Measurements from ENCODE around the gene MACROD2. TPM values are rescaled to one million over a fixed set of nuclear protein-coding genes. Genes with fewer than 3 reads are reported as not detected.

Gene MACROD2
- total RNA-seq, 1 donor from 2014 or later = not detected

DNA sequence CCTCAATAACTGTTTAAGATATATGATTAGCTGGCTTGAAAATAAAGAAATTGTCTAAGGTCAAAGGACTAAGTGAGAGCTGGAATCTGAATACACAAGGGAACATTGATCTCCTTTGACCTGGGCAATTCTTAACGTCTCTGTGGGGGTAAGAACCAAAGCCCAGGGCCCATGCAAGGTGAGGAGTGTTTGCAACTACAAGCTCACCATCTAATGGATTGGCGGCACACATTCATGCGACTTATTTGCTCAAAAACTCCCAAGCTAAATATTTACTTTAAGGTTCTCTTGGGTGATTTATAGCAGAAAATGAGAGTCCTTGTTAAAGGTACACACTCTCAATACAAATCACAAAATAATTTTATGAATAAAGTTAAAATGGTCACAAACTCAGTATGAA lies 734.1 kb downstream of the MACROD2 start:
- intact Hi-C loops (cut with micrococcal nuclease) = no loop called here

DNA sequence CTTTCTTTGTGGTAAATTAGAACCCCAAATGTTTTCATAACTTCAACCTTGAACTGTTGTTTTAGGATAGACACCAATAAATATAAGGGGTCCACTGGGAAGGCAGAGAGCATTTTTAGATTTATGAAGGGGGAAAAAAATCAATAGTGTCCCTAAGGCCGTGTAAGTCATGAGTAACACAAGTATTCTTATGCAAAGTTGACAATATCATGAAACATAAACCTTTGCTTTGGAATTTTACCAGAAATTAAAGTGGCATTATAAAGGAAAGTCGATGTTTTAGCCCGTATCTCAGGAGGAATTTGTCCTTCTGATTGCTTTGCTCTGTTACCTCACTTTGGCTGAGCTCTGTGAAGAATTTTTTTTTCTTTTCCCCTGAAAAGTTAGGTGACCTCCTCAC lies 737.0 kb downstream of the MACROD2 start:
- intact Hi-C loops (cut with micrococcal nuclease) = no loop called here

DNA sequence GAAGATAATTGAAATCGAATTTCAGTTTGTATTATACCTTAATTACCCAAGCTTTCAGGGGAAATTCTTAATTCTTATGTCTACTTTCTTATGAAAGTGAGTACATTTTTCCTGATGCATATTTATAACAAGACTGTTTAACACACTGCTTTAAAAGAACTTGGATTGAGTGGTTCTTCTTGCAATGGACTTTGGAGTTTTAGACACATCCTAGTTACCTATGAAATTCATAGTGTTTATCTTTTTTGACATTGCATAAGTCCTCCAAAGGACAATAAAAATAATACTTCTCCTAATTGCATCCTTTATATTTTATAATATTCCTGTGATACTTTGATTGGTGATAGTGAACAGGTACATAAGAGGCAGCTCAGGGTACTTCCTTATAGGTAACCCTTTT lies 737.7 kb downstream of the MACROD2 start:
- intact Hi-C loops (cut with micrococcal nuclease) = no loop called here

DNA sequence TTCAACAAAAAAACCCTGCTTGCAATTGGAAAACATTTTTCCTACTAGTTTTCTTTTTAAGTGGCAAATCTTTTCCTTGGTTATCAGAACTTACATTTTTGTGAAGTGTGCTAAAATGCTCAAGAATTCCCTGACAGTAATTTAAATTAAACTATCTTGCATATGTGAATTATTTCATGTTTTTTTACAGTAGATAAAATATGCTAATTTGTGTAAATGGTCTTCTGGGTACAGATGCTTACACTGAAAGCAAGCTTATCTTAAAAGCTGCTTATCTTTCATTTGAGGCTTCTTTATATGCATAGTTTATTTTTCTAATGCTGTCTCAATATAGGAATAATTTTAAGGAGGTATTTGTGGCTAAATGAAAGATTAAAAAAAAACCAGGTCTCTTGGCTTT lies 745.1 kb downstream of the MACROD2 start:
- intact Hi-C loops (cut with micrococcal nuclease) = no loop called here

DNA sequence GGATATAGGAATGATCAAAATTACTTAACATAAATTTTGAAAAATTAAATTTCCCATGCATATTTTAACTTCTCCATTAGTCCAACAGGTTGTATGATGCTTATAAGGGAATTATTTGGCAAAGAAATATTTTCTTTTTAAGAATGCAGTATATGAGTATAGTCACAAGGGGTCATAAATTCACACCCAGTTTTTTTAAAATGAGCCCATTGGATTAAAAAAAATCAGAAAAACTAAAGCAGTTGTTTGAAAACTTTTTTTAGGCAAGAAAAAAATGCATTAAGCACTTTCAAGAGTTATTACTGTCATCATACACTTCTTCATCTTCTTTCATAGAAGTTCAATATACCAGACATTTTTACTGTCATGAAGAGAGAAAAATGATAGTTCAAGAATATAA lies 746.3 kb downstream of the MACROD2 start:
- intact Hi-C loops (cut with micrococcal nuclease) = no loop called here

DNA sequence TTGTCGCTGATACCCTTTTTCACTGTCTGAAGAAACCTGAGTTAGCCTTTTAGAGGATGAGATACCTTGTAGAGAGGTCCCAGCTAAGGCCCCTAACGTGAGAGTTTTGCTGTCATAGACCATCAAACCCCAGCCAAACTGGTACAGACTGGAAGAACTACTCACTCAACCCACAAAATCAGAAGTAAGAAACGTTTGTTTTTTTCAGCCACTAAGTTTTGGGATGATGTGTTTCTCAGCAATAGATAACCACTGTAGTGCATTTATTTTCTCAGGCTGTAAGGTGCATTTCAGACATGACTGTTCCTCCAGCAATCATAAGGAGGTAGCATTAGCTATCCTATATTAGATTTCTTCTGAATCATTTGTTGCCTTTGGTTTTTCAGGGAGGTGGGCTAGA lies 749.4 kb downstream of the MACROD2 start:
- intact Hi-C loops (cut with micrococcal nuclease) = no loop called here

DNA sequence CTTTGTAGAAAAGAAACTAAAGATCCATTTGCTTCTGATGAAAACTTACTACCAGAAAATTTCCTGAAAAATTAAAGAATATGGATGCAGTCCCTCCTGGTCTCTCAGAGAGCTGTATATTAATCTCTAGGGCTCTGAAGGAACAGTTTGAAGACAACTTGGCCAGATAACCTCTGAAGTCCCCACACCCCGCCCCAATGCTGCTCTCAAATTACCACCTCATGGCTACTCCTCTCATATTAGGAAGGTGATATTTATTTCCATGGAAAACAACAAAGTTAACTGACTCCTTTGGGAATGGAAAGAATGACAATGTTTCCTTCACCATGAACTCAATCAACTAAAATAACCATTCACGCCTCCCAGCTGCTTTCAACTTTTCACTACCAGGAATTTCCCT lies 750.5 kb downstream of the MACROD2 start:
- intact Hi-C loops (cut with micrococcal nuclease) = no loop called here

DNA sequence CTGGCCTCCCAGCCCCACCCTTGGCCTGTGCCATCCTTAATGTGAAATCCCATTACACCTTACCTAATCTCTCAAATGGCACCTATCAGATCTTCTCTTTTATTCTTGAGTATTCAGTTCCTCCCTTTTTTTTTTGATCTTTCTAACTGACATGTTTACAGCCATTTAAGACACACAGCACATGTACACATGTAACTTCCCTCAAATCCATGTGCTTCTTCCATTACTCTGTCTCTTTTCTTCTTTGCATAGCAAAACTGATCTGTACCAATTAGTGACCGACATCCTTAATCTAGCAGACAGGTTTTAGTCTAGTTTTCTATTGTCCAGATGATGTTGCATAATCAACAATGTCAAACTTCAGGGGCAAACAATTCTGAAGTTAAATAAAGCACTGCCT lies 755.9 kb downstream of the MACROD2 start:
- intact Hi-C loops (cut with micrococcal nuclease) = no loop called here

DNA sequence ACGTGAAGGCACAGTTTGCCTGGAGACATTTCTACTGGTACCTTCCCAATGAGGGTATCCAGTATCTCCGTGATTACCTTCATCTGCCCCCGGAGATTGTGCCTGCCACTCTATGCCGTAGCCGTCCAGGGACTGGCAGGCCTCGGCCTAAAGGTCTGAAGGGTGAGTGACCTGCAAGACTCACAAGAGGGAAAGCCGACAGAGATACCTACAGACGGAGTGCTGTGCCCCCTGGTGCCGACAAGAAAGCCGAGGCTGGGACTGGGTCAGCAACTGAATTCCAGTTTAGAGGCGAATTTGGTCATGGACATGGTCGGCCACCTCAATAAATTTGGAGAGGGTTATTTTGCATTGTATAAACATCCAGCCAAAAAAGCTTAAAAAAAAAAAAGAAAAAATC lies 762.4 kb downstream of the MACROD2 start:
- intact Hi-C loops (cut with micrococcal nuclease) = no loop called here

DNA sequence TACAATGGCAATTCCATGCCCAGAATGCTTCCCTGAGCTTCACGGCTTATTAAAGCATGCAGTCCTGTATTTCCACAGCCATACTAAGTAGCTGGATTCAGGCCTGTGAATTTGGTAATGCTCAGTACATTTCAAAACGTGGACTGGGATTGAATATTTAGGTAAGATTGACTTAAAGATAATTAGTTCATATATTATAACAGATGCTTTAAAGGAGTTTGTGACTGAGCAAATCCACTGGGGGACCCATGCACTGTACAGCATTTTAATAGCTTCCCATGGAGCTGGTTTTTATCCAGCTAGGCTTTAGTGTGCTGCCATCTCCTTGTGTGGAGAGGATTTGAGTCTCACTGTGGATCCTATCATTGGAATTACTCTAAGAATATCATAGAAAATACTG lies 763.0 kb downstream of the MACROD2 start:
- intact Hi-C loops (cut with micrococcal nuclease) = no loop called here

DNA sequence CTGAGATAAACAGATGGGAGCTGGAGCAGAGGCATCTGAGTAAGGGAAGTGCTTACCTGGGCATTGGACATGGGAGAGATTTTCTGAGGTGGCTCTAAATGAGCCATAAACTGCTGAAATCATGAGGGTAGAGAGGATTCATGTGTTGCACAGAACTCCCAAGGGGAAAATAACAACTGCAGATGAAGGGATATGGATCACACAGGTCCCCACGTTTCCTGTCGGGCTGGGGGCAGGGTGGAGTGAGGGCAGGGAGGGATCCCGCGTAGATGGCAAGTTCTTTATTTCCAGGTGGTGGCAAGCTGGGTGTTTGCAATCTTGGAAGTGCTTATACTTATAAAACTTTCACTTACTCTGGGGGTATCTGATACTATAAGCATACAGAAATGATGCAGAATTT lies 764.7 kb downstream of the MACROD2 start:
- intact Hi-C loops (cut with micrococcal nuclease) = no loop called here

DNA sequence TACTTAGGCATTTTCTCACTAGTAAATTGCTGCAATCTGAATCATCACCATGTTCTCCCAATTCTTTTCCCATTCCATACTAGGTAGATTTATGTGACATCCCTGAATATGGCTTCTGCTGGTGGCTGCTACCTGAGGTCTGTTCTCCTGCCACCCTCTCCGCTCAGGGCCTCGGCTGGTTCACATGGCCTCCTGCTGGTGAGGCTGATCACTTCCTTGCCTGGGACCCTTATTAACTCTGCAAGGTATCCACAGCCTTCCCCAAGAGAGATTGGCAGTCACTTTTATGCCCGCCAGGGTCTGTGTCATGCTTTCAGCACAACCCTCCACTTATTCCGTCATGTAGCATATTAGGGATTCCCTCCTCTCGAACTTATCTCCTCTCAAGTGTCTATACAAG lies 766.6 kb downstream of the MACROD2 start:
- intact Hi-C loops (cut with micrococcal nuclease) = no loop called here

DNA sequence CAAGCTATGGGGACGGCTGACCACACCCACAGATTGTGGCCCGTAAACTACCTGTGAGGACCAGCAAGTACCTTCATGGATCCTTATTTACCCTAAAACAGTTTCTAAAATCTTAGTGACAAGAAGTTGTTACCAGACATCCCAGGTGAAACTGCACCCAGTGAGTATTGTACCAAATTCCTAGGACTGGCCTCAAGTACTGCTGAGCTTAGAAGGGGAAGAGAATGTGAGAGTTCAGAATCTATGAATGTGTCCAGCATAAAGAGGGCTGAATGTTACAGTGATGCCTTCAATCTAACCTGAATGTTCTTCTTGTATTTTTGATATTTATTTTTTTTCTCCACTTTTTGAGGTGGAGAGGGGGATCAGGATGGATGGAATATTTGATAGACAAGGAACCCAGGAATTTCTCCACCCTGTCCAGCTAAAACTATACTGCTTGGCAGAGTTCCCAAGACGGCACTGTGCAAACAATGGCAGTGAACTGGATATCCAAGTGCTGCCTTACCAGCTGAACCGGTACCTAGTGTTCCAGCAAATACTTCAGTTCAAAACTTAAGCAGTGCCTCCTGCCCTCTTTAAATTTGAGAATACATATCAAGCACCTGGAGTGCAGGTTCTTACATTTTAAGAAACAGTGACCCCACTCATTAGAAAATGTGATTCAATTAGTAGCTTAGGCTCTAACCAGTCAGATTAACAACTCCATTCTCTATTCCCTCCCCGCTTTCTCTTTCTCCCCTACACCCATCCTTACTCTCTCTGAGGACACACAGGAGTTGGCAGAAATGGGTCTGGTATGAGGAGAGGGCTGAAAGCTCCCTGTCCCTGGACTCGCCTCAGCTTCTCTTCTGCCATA lies 769.4 kb downstream of the MACROD2 start:
- intact Hi-C loops (cut with micrococcal nuclease) = no loop called here

DNA sequence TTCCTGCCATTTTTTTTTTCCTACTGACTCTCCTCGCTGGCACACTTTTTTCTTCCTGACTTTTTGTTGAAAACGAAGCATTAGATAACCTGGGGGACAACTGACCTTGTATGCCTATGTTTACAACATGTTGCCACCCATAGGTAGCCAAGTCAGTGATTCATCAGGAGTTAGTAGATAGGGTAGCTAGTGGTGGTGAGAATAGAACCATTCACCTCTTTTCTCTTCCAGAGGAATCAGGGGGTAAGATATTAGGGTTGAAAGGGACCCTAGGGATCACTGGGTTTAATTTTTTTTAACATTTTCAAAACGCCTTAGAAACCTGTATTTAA lies 770.0 kb downstream of the MACROD2 start:
- intact Hi-C loops (cut with micrococcal nuclease) = no loop called here

DNA sequence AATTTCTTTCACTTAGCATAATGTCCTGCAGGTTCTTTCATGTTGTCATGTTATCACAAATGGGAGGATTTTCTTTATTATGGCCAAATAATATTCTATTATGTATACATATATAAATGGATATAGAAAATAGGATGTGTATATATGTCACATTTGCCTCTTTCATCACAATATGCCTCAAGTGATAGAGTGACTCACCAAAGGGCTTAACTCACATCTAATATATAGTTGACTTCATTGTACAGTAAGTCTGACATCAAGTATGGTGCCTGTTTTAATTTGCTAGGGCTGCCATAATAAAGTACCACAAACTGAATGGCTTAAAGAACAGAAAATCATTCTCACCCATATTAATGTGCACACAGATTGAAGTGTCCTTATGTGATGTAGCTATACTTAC lies 778.2 kb downstream of the MACROD2 start:
- intact Hi-C loops (cut with micrococcal nuclease) = no loop called here

DNA sequence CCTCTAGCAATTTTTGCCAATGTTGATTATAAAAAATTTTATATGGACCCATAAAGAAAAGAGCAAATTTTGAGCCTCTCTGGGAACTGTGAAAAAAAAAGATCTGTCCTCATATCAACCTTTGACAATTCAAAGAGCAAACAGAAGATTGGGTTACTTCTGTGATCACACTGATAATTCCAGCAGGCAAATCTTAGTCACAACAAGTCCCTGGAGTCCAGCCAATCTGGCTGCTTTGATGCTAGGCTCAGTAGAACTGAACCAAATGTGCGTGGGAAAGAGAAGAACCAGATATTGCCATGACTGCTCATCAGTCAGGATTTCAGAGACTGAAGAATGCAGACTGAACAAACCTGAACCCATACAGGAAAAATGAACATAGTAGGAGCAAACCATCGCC lies 780.5 kb downstream of the MACROD2 start:
- intact Hi-C loops (cut with micrococcal nuclease) = no loop called here

DNA sequence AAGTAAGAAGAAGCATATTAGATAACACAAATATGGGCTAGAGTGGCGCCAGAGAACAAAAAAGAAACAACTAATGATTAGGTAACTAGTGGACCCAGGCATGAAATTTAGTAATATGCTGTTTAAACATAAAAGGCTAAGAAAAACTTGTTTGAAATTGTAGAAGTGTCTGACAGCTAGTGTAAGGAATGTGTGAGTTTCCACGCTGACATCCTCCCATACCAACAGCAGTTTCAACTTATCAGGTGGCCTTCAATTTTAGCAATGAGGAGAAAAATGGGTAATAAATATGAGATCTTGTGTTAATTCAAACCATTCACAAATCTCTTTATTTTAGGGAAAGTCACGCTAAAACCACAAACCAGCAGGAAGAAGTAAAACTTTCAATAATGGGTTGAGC lies 782.3 kb downstream of the MACROD2 start:
- intact Hi-C loops (cut with micrococcal nuclease) = no loop called here

DNA sequence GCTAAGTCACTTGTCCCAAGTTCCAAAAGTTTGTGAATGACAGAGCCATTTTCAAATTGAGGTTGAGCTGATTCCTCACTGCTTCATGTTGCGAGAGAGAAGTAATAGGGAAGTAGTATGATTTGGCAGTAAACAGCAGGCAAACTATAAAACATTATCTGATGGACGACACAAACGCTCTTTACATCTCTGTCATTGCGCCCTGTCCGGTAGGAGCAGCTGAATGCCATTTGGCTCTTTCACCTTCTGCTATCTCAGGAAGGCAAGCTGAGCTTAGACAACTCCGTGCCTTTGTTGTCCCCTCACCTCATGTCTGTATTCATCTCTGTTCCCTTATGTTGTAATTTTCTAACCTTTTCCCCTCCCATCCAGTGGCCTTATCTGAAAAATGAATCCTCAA lies 782.8 kb downstream of the MACROD2 start:
- intact Hi-C loops (cut with micrococcal nuclease) = no loop called here

DNA sequence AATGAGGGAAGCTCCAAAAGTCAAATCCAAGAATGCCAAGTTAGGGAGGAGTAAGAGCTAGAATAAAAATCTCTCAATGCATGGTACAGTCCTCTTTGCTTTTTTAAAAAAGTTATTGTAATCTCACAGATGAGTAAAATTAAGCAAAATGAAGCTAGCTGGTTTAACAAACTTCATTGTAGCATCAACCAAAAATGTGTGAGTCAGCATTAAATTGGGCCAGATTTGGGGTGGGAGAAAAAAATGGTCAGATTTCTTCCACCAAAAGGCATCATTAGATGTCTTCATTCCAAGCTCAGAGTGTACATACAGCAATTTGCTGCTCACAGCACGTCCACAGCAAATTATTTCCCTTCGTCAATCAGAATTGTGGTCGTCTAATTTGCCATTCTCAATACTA lies 783.6 kb downstream of the MACROD2 start:
- intact Hi-C loops (cut with micrococcal nuclease) = no loop called here

DNA sequence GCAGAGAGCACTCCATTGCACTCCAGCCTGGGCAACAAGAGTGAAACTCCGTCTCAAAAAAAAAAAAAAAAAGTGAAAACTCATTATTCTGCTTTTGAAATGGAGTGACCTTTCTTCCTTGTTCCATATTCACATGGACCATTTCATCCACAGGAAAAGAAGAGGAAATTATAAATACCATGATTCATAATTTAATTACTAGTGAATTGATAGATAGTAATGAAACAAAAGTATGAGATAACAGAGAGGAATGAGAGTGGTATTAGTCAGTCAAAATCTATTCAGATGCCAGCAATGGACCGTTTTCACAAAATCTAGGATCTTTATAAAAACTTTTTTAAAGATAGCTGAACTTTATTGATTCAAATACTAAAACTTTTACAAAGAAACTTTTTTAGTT lies 785.2 kb downstream of the MACROD2 start:
- intact Hi-C loops (cut with micrococcal nuclease) = no loop called here

DNA sequence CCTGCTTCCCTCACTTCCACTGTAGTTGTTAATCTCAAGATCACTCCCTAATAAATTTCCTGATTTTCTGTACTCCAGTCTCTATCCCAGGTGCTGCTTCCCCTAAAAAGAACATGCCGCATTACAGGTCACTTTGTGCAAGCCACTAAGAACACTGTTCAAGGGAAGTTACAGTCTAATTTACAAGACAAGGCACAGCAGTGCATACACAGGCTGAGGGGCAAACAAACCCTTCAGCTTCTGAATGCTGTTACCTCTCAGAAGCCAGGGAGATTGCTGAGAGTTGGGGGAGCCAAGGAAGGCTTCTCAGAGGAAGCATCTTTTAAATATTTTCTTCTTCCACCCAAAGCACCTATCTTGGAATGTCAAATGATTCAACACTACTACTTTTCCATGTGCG lies 787.4 kb downstream of the MACROD2 start:
- intact Hi-C loops (cut with micrococcal nuclease) = no loop called here

DNA sequence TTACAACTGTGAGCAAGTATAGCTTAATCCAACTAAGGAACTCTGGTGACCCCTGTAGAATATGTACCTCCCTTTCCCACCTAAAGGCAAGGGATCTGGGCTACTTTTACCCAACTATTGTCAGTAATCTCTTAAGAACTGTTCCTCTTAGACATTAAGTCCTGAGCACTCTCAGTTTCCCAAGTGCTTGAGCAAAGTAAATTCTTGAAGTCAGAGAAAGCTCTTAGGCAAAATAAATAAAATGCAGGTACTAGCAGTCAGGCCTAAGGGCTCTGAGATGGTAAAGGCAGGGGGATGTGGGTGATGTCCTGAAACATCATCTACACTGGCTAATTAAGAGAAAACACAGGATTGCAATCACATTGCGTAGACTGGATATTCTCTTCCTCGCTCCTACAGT lies 788.5 kb downstream of the MACROD2 start:
- intact Hi-C loops (cut with micrococcal nuclease) = no loop called here

DNA sequence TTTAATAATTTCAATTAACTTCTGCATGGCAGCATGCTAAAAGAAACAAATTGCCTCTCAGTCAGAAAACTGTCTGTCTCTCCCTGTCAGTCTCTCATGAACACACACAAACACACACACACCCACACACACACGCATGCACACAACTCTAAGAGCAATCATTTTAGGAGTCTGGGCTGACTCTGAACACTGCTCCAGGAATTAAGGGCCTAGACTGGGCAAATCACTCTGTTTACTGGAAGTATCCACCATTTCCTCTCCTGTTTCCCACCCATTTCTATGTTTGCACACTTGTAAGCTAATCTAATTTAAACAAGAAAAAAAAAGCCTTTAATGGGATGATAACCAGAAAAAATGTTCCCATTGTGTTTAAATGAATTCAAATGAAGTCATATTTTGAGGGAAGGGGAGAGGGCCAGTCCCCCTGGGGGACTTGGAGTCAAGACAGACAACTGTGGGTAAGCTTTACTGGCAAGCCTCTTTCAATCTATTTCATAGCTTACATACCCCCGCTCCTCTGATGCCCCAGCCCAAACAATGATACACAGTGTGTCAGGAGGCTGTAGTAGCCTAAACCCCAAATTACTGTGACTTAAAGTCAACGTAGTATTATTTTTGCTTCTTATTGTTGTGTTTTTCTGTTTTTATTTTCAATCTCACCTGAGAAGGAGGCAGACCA lies 789.9 kb downstream of the MACROD2 start:
- intact Hi-C loops (cut with micrococcal nuclease) = no loop called here

Measured in T-helper 1 cell treated with Interleukin-12 subunit alpha and Interleukin-12 subunit beta and Interleukin-4 antibody, amounts not matched to agents 30 ng/mL and 1 ng/mL, for 36 hours (primary cell).